Esophagus squamous epithelium (tissue), 4 donors: ENCODE measurements around the gene EPS8L1.

Experiments
- CTCF ChIP-seq, 6 experiments: fragments of 450-650 bp in 4 of 6; fragments of 200-600 bp in 2 of 6; sonication (generic) in 2 of 6; IDR thresholded peaks; one replicate each; pipeline ENCODE4 v1.5.1; 2016 to 2019; ENCODE audit warnings: antibody characterized with exemption in 6 of 6, mild to moderate bottlenecking in 4 of 6, moderate library complexity in 4 of 6
- POLR2A ChIP-seq, 4 donors: fragments of 450-650 bp; IDR thresholded peaks; one replicate each; pipeline ENCODE4 v1.6.1; 2017; ENCODE audit warnings: antibody characterized with exemption in 4 of 4, mild to moderate bottlenecking in 4 of 4, moderate library complexity in 3 of 4

- TF ChIP-seq CTCF (IDR thresholded peaks at IDR 0.05), result no peak
- no peak for TF ChIP-seq POLR2A (IDR thresholded peaks at IDR 0.05)
These were observed 37.3 kb downstream of the EPS8L1 start for GRCh38 chr19:55112777-55113569.
